Skeletal muscle tissue (tissue), 4 donors: ENCODE results near the gene GRP. TPM values are rescaled to one million over a fixed set of nuclear protein-coding genes. Genes with fewer than 3 reads are reported as not detected.
A peak's percentile ranks its signal among the peaks of the same experiment; 100 is the strongest.

Experiments
- H3K27ac ChIP-seq: one replicate; pipeline ENCODE4 v1.7.0; 2013; ENCODE audit warnings: mild to moderate bottlenecking, low read depth, low read length, inconsistent platforms
- H3K27me3 ChIP-seq, 3 donors: one replicate each; pipeline ENCODE4 v1.7.0; 2013; ENCODE audit warnings: low read length in 3 of 3; ENCODE audit not compliant: control insufficient read depth in 3 of 3, insufficient read depth in 3 of 3
- H3K36me3 ChIP-seq, 3 donors: one replicate each; pipeline ENCODE4 v1.7.0; 2013; ENCODE audit warnings: low read length in 3 of 3; ENCODE audit not compliant: control insufficient read depth in 3 of 3, insufficient read depth in 3 of 3
- H3K4me1 ChIP-seq, 3 donors: one replicate each; pipeline ENCODE4 v1.7.0; 2013; ENCODE audit warnings: low read length in 3 of 3, mild to moderate bottlenecking in 3 of 3; ENCODE audit not compliant: control insufficient read depth in 3 of 3, insufficient read depth in 3 of 3
- H3K4me3 ChIP-seq, 3 donors: one replicate each; pipeline ENCODE4 v1.7.0; 2013; ENCODE audit warnings: low read length in 3 of 3
- H3K9ac ChIP-seq, 3 donors: one replicate each; pipeline ENCODE4 v1.7.0; 2013; ENCODE audit warnings: low read length in 3 of 3, mild to moderate bottlenecking in 3 of 3, moderate library complexity in 2 of 3, low read depth in 1 of 3
- H3K9me3 ChIP-seq, 3 donors: one replicate each; pipeline ENCODE4 v1.7.0; 2013; ENCODE audit warnings: low read length in 3 of 3; ENCODE audit not compliant: control insufficient read depth in 3 of 3
- total RNA-seq: library from RNA; depleted of rRNA; stranded (reverse); fragments of >200 nt; gene quantifications from one replicate; pipeline ENCODE4 v1.2.3, GENCODE V29; 2014
- donor health status: Osteomylitis.

Gene GRP
- total RNA-seq: not detected

DNA sequence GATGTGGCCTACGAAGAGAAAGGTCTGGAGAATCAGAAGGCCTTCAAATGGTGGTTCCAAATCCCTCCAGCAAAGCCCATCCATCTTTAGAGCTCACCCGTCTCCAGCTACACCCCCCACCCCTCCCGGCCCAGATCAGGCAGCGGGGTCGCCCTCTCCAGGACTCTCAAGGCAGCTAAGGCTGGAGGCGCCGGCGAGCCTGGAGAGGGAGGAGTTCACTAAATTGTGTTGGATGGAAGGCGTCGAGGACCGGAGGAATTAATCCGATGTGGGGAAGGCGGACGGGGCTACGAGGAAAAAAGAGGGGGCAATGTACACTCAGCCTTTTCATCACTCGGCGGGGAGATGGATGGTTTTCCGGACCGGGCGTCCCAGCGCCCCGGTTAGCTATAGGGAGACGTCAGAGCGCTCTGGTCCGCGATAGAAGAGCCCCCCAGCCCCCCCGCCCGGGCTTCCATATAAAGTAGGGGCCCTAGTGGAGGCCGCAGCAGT is at the start of gene GRP:
GRP (plus strand) TSS at position 487 of the 492 bp plus-strand sequence. CDS start 108 bp downstream, outside the sequence.
- no peak within 1 kb of the TSS for H3K9ac ChIP-seq
- peaks cover 6 to 11% (median 9%) of the 10 kb centered on the region in 3 donors for H3K4me1 ChIP-seq
- no peaks in the 10 kb centered on the region for H3K9me3 ChIP-seq
- peaks cover 57 to 65% (median 59%) of the 10 kb centered on the region in 3 donors for H3K27me3 ChIP-seq
- H3K36me3 ChIP-seq: no peaks in the 10 kb centered on the region
- H3K27ac ChIP-seq: no peak within 1 kb of the TSS
- H3K4me3 ChIP-seq: peak within 1 kb of the TSS in 1 of 3 donors; percentile 20

GRCh38 chr18:59172664-59173249 is 47.2 kb upstream of the GRP start:
- Histone ChIP-seq H3K4me1 (no peaks in the 10 kb centered on the region), H3K9ac (no peak overlapping the region), H3K4me3 (no peak overlapping the region), H3K36me3 (no peaks in the 10 kb centered on the region), H3K27ac (no peak overlapping the region), H3K27me3 (no peaks in the 10 kb centered on the region), H3K9me3 (peaks cover 0 to 5% (median 0%) of the 10 kb centered on the region in 3 donors)

GRCh38 chr18:59177485-59177884 is 42.5 kb upstream of the GRP start:
- H3K36me3 ChIP-seq: no peaks in the 10 kb centered on the region
- no peaks in the 10 kb centered on the region for H3K27me3 ChIP-seq
- H3K4me1 ChIP-seq: no peaks in the 10 kb centered on the region
- H3K9ac ChIP-seq: no peak overlapping the region
- no peak overlapping the region for H3K4me3 ChIP-seq
- no peak overlapping the region for H3K27ac ChIP-seq
- peaks cover 0 to 2% (median 0%) of the 10 kb centered on the region in 3 donors for H3K9me3 ChIP-seq

GRCh38 chr18:59180150-59180845 is 39.7 kb upstream of the GRP start:
- Histone ChIP-seq H3K36me3 (no peaks in the 10 kb centered on the region), H3K4me1 (no peaks in the 10 kb centered on the region), H3K27ac (no peak overlapping the region), H3K27me3 (peaks cover 0 to 2% (median 0%) of the 10 kb centered on the region in 3 donors), H3K4me3 (no peak overlapping the region), H3K9me3 (no peaks in the 10 kb centered on the region), H3K9ac (no peak overlapping the region)

DNA sequence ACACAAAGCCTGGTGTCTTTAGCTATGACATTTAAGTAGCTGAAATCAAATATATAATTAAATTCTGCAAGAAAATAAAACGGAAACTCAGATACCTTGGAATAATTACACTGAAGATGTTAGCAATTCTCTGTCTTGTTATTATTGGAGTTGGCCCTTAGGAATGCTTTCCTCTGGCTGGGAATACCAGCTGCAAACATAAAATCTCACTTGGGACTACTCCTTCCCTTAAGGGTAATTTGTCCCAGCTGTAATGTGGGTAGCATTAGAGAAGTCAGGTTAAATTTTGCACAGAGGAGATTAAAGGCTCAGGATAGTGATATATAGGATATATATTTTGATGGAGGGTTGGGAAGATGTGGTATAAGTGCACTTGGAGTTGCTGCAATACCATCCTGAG is 37.3 kb upstream of the GRP start:
- Histone ChIP-seq H3K4me3 (no peak overlapping the region), H3K27me3 (peaks cover 0 to 2% (median 0%) of the 10 kb centered on the region in 3 donors), H3K4me1 (no peaks in the 10 kb centered on the region), H3K9ac (no peak overlapping the region), H3K9me3 (no peaks in the 10 kb centered on the region), H3K36me3 (no peaks in the 10 kb centered on the region), H3K27ac (no peak overlapping the region)

GRCh38 chr18:59189008-59189407 is 30.9 kb upstream of the GRP start:
- no peak overlapping the region for H3K27ac ChIP-seq

DNA sequence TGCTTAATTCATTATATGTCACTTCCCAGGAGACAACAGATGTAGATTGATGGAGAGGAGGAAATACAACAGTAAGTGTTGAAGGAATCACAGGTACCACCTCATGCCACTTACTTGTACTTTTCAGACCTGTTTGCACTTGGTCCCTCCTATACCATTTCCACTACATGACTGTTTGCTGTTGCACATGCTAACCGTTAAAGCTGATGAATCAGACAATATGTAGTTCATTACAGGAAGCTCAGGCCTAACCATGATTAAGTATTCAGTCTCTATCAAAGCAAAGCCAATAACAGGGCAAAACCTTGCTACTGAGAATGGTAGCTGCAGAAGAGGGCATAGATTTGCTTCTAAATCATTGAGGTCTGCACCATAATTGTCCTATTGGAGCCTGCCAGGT is 30.2 kb upstream of the GRP start:
- H3K4me3 ChIP-seq: no peak overlapping the region
- no peak overlapping the region for H3K9ac ChIP-seq
- no peaks in the 10 kb centered on the region for H3K27me3 ChIP-seq
- H3K36me3 ChIP-seq: no peaks in the 10 kb centered on the region
- no peaks in the 10 kb centered on the region for H3K4me1 ChIP-seq
- no peaks in the 10 kb centered on the region for H3K9me3 ChIP-seq
- no peak overlapping the region for H3K27ac ChIP-seq

More at GRCh38 chr18:59189008-59189407, 30.9 kb upstream of the GRP start:
- Histone ChIP-seq H3K4me3 (no peak overlapping the region), H3K27me3 (no peaks in the 10 kb centered on the region), H3K4me1 (no peaks in the 10 kb centered on the region), H3K9ac (no peak overlapping the region), H3K36me3 (no peaks in the 10 kb centered on the region), H3K9me3 (no peaks in the 10 kb centered on the region)

DNA sequence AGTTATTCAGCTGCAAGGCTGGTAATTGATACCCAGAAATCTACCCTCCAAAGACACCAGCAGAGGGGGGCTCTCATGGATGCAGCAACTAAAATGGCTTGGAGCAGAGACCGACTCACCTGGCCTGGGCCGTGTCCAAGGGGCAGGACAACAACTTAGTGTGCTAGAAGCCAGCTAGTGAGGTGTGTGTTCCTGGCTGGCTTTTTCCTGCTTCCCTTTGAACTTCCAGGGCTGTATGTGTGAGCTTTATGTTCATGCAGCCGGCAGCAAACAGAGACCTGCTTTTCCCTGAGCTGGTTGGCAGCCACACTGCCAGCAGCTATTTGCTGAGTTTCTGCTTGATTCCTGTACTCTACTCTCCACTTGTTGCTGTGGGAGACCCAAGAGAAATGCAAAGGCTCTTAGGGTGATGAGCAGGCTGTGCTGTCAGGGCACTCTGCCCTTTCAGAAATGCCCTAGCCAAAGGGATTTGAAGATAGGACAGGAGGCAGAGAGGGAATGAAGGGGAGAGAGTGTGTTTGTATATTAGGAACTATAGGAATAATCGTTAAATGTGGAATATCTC is 23.7 kb upstream of the GRP start:
- Histone ChIP-seq H3K4me3 (no peak overlapping the region), H3K9ac (no peak overlapping the region), H3K27ac (no peak overlapping the region), H3K36me3 (no peaks in the 10 kb centered on the region), H3K4me1 (no peaks in the 10 kb centered on the region), H3K9me3 (no peaks in the 10 kb centered on the region), H3K27me3 (peaks cover 0 to 8% (median 3%) of the 10 kb centered on the region in 3 donors)

- Histone ChIP-seq H3K36me3 (no peaks in the 10 kb centered on the region), H3K27ac (no peak overlapping the region), H3K9ac (no peak overlapping the region), H3K4me1 (no peaks in the 10 kb centered on the region), H3K27me3 (peaks cover 0 to 8% (median 3%) of the 10 kb centered on the region in 3 donors), H3K4me3 (no peak overlapping the region), H3K9me3 (no peaks in the 10 kb centered on the region)
Observed at GRCh38 chr18:59197636-59198035, 22.3 kb upstream of the GRP start.

- Histone ChIP-seq H3K4me1 (no peaks in the 10 kb centered on the region), H3K4me3 (no peak overlapping the region), H3K9ac (no peak overlapping the region), H3K27me3 (peaks cover 0 to 8% (median 3%) of the 10 kb centered on the region in 3 donors), H3K27ac (no peak overlapping the region), H3K36me3 (no peaks in the 10 kb centered on the region), H3K9me3 (no peaks in the 10 kb centered on the region)
Observed at GRCh38 chr18:59198215-59198614, 21.7 kb upstream of the GRP start.
